Activated CD8-positive, alpha-beta T cell treated with anti-CD3 and anti-CD28 coated beads, Interleukin-2, amount 10 ng/mL, durations not matched to agents 7 days and 5 days (primary cell): ENCODE data around the gene CD248. TPM values are rescaled to one million over a fixed set of nuclear protein-coding genes. Genes with fewer than 3 reads are reported as not detected.
A peak's percentile ranks its signal among the peaks of the same experiment; 100 is the strongest.

Experiments
- ATAC-seq: fragments of 150-1000 bp; cut with Tn5 transposase; one replicate; pipeline ENCODE4 v1.10.0; 2021; ENCODE audit warnings: moderate library complexity
- CTCF ChIA-PET: fragments of 350-600 bp; sonication (Branson Sonifier 250); formaldehyde crosslinking; loops from one replicate; lab custom pipeline; 2021; ENCODE audit warnings: antibody characterized with exemption; lab: Charles Lee
- POLR2A ChIA-PET: fragments of 350-600 bp; sonication (Branson Sonifier 250); formaldehyde crosslinking; loops from one replicate; lab custom pipeline; 2021; ENCODE audit warnings: antibody characterized with exemption; lab: Charles Lee
- DNase-seq: peaks from one replicate; pipeline ENCODE4 v3.0.0-alpha.2; 2020
- H3K27ac Mint-ChIP-seq: one replicate; pipeline ENCODE4 v1.8.0; 2021; ENCODE audit warnings: mild to moderate bottlenecking, mixed read lengths
- H3K27me3 Mint-ChIP-seq: one replicate; pipeline ENCODE4 v1.8.0; 2021; ENCODE audit warnings: low read depth, mixed read lengths
- H3K36me3 Mint-ChIP-seq: one replicate; pipeline ENCODE4 v1.8.0; 2021; ENCODE audit warnings: low read depth, mixed read lengths
- H3K4me1 Mint-ChIP-seq: one replicate; pipeline ENCODE4 v1.8.0; 2021; ENCODE audit warnings: low read depth, mixed read lengths
- H3K4me3 Mint-ChIP-seq: one replicate; pipeline ENCODE4 v1.8.0; 2021; ENCODE audit warnings: mild to moderate bottlenecking, mixed read lengths
- H3K9me3 Mint-ChIP-seq: one replicate; pipeline ENCODE4 v1.8.0; 2022; ENCODE audit warnings: mixed read lengths; ENCODE audit not compliant: insufficient read depth
- total RNA-seq, 2 experiments: library from RNA; stranded (reverse); gene quantifications; one replicate each; pipeline ENCODE4 v1.2.3, GENCODE V29; 2021

CD248 gene
- total RNA-seq, 2 experiments from 2014 or later: 79.5 to 80.8 TPM

- CTCF ChIA-PET: interaction anchor here (1.0 to 1.9 kb wide), 3 partner anchors 13 to 63 kb away, joined by 3 to 7 read pairs (median 4); no protein-coding TSS in a partner anchor
- POLR2A ChIA-PET: interaction anchor here (1.0 to 1.1 kb wide), 2 partner anchors 17 to 283 kb away, joined by 3 read pairs; partner anchors contain the start of gene BANF1
- Mint-ChIP-seq H3K4me3 (no peak overlapping the region), H3K9me3 (no peaks in the 10 kb centered on the region), H3K36me3 (peaks cover 2% of the 10 kb centered on the region), H3K4me1 (peaks cover 59% of the 10 kb centered on the region), H3K27ac (no peak overlapping the region), H3K27me3 (peaks cover 5% of the 10 kb centered on the region)
- no peak for ATAC-seq
- no peak for DNase-seq
These were observed 31.4 kb downstream of the CD248 start for GRCh38 chr11:66285250-66285947.

- POLR2A ChIA-PET: no interaction called here
These were observed 32.2 kb downstream of the CD248 start for GRCh38 chr11:66284526-66285078.

GRCh38 chr11:66283461-66284105 lies 33.3 kb downstream of the CD248 start:
- POLR2A ChIA-PET: no interaction called here
- Mint-ChIP-seq H3K9me3 (no peaks in the 10 kb centered on the region), H3K4me3 (no peak overlapping the region), H3K27ac (no peak overlapping the region), H3K36me3 (peaks cover 2% of the 10 kb centered on the region), H3K27me3 (peaks cover 7% of the 10 kb centered on the region), H3K4me1 (peaks cover 50% of the 10 kb centered on the region)
- CTCF ChIA-PET: interaction anchor here (0.9 to 6.3 kb wide), 9 partner anchors 8 to 148 kb away, joined by 3 to 64 read pairs (median 6); partner anchors contain the start of genes RAB1B and TMEM151A
- ATAC-seq (no peak), DNase-seq (no peak)

More at GRCh38 chr11:66284526-66285078, 32.2 kb downstream of the CD248 start:
- H3K36me3 Mint-ChIP-seq: peaks cover 2% of the 10 kb centered on the region
- H3K9me3 Mint-ChIP-seq: no peaks in the 10 kb centered on the region
- peaks cover 51% of the 10 kb centered on the region for H3K4me1 Mint-ChIP-seq
- DNase-seq: no peak
- CTCF ChIA-PET: interaction anchor here (0.6 to 6.3 kb wide), 2 partner anchors 14 to 27 kb away, joined by 3 to 64 read pairs; partner anchors contain the start of gene RAB1B
- no peak overlapping the region for H3K27ac Mint-ChIP-seq
- no peak for ATAC-seq
- peaks cover under 1% of the 10 kb centered on the region for H3K27me3 Mint-ChIP-seq
- H3K4me3 Mint-ChIP-seq: no peak overlapping the region

- Mint-ChIP-seq H3K4me1 (peaks cover 44% of the 10 kb centered on the region), H3K36me3 (peaks cover 2% of the 10 kb centered on the region), H3K9me3 (no peaks in the 10 kb centered on the region), H3K27me3 (peaks cover 7% of the 10 kb centered on the region), H3K27ac (peak overlapping the region; percentile 69), H3K4me3 (no peak overlapping the region)
- DNase-seq (peak; percentile 99), ATAC-seq (peak; percentile 86)
- CTCF ChIA-PET: interaction anchor here (0.7 to 6.3 kb wide), 15 partner anchors 8 to 284 kb away, joined by 3 to 64 read pairs (median 4); partner anchors contain the start of genes RAB1B and TMEM151A
- POLR2A ChIA-PET: interaction anchor here (0.6 to 3.3 kb wide), 4 partner anchors 11 to 60 kb away, joined by 3 to 16 read pairs (median 9); partner anchors contain the start of gene RAB1B
These were observed 34.1 kb downstream of the CD248 start for GRCh38 chr11:66282468-66283455.

GRCh38 chr11:66281776-66282467 lies 34.9 kb downstream of the CD248 start:
- Mint-ChIP-seq H3K4me3 (no peak overlapping the region), H3K4me1 (peaks cover 43% of the 10 kb centered on the region), H3K36me3 (peaks cover 2% of the 10 kb centered on the region), H3K27ac (peak overlapping the region; percentile 69), H3K9me3 (no peaks in the 10 kb centered on the region), H3K27me3 (peaks cover 7% of the 10 kb centered on the region)
- POLR2A ChIA-PET: interaction anchor here (1.1 to 3.3 kb wide), 3 partner anchors 10 to 23 kb away, joined by 3 to 16 read pairs (median 15); partner anchors contain the start of gene RAB1B
- CTCF ChIA-PET: interaction anchor here (1.0 to 6.3 kb wide), 13 partner anchors 8 to 283 kb away, joined by 3 to 64 read pairs (median 4); partner anchors contain the start of genes RAB1B and TMEM151A
- no peak for DNase-seq
- ATAC-seq: no peak

- POLR2A ChIA-PET: interaction anchor here (0.5 to 3.3 kb wide), 6 partner anchors 8 to 342 kb away, joined by 3 to 16 read pairs (median 4); partner anchors contain the start of genes CD248, RAB1B and YIF1A
- Mint-ChIP-seq H3K27ac (peak overlapping the region; percentile 10), H3K9me3 (no peaks in the 10 kb centered on the region), H3K27me3 (peaks cover 7% of the 10 kb centered on the region), H3K36me3 (peaks cover 5% of the 10 kb centered on the region), H3K4me1 (peaks cover 41% of the 10 kb centered on the region), H3K4me3 (no peak overlapping the region)
- CTCF ChIA-PET: interaction anchor here (0.9 to 6.3 kb wide), 5 partner anchors 8 to 238 kb away, joined by 3 to 64 read pairs (median 15); partner anchors contain the start of genes RAB1B and YIF1A
- ATAC-seq (no peak), DNase-seq (no peak)
These were observed 35.8 kb downstream of the CD248 start for GRCh38 chr11:66281001-66281400.

- no peak for ATAC-seq
- Mint-ChIP-seq H3K36me3 (peaks cover 10% of the 10 kb centered on the region), H3K27ac (no peak overlapping the region), H3K27me3 (peaks cover 7% of the 10 kb centered on the region), H3K4me1 (peaks cover 41% of the 10 kb centered on the region), H3K9me3 (no peaks in the 10 kb centered on the region), H3K4me3 (no peak overlapping the region)
- DNase-seq: no peak
- CTCF ChIA-PET: interaction anchor here (0.9 to 6.3 kb wide), 4 partner anchors 9 to 237 kb away, joined by 3 to 64 read pairs (median 10); partner anchors contain the start of genes RAB1B and YIF1A
- POLR2A ChIA-PET: interaction anchor here (0.5 to 3.3 kb wide), 5 partner anchors 8 to 342 kb away, joined by 3 to 16 read pairs (median 4); partner anchors contain the start of genes CD248, RAB1B and YIF1A
These were observed 36.4 kb downstream of the CD248 start for GRCh38 chr11:66280428-66280827.

GRCh38 chr11:66279092-66279734 lies 37.6 kb downstream of the CD248 start:
- DNase-seq (no peak), ATAC-seq (no peak)
- H3K4me1 Mint-ChIP-seq: peaks cover 41% of the 10 kb centered on the region
- CTCF ChIA-PET: interaction anchor here (1.7 to 6.3 kb wide), 2 partner anchors 9 to 10 kb away, joined by 6 to 64 read pairs; partner anchors contain the start of genes RAB1B and YIF1A
- H3K4me3 Mint-ChIP-seq: no peak overlapping the region
- POLR2A ChIA-PET: interaction anchor here (1.0 kb wide), 1 partner anchor 12 kb away, joined by 8 read pairs; no protein-coding TSS in a partner anchor
- H3K27me3 Mint-ChIP-seq: peaks cover 7% of the 10 kb centered on the region
- peaks cover 17% of the 10 kb centered on the region for H3K36me3 Mint-ChIP-seq
- H3K27ac Mint-ChIP-seq: peak overlapping the region; percentile 20
- H3K9me3 Mint-ChIP-seq: no peaks in the 10 kb centered on the region

GRCh38 chr11:66278363-66279091 lies 38.3 kb downstream of the CD248 start:
- ChIA-PET CTCF (interaction anchor here (6.3 kb wide), 1 partner anchor 8 kb away, joined by 64 read pairs; the partner anchor contains the start of gene RAB1B), POLR2A (interaction anchor here (1.0 kb wide), 1 partner anchor 11 kb away, joined by 8 read pairs; no protein-coding TSS in a partner anchor)
- no peak for DNase-seq
- Mint-ChIP-seq H3K27me3 (peaks cover 7% of the 10 kb centered on the region), H3K27ac (peak overlapping the region; percentile 20), H3K9me3 (no peaks in the 10 kb centered on the region), H3K36me3 (peaks cover 21% of the 10 kb centered on the region), H3K4me3 (peak overlapping the region; percentile 43), H3K4me1 (peaks cover 42% of the 10 kb centered on the region)
- ATAC-seq: peak; percentile 1
